Measurements from ENCODE around the gene ATP6AP1. TPM values are rescaled to one million over a fixed set of nuclear protein-coding genes. Genes with fewer than 3 reads are reported as not detected.
A peak's percentile ranks its signal among the peaks of the same experiment; 100 is the strongest.

Gene ATP6AP1
- total and polyA plus RNA-seq, 9 of the 15 experiments (the other 6 are each of a cell fraction or from before 2014, with no cell fraction given), result 8.3 to 90.5 (median 52.9) TPM

GRCh38 chrX:154478728-154479622, 50.5 kb downstream of the ATP6AP1 start, which contains the start of gene LAGE3 (continued):
- no peak for TF ChIP-seq ID3 (CRISPR knock-in tag; IDR thresholded peaks at IDR 0.05)
- 0 out of 2 replicates have a peak, but pooled peaks have one; percentile 34 for TF ChIP-seq ID3 (tag; IDR thresholded peaks at IDR 0.05)
- no peak for TF ChIP-seq FOXJ2 (tag; IDR thresholded peaks at IDR 0.05)
- TF ChIP-seq SFPQ (IDR thresholded peaks at IDR 0.05; ENCODE audit: low read depth, low read length), result no peak
- TF ChIP-seq ZNF780A (CRISPR knock-in tag; IDR thresholded peaks at IDR 0.05), result no peak
- no peak for TF ChIP-seq MAFG (tag; conservative IDR thresholded peaks at IDR 0.05)
- no peak for TF ChIP-seq ZNF507 (tag; conservative IDR thresholded peaks at IDR 0.05)
- TF ChIP-seq ELF4 (CRISPR knock-in tag; IDR thresholded peaks at IDR 0.05), result no peak
- TF ChIP-seq ZNF174 (CRISPR knock-in tag; IDR thresholded peaks at IDR 0.05), result no peak
- TF ChIP-seq ZKSCAN1 (IDR thresholded peaks at IDR 0.05; ENCODE audit: low read depth, low read length), result no peak
- no peak for TF ChIP-seq FOXJ3 (CRISPR knock-in tag; IDR thresholded peaks at IDR 0.05)
- TF ChIP-seq CHD2 (IDR thresholded peaks at IDR 0.05; ENCODE audit: low read depth, low read length), result 0 out of 2 replicates have a peak, but pooled peaks have one; percentile 13
- no peak for TF ChIP-seq DNMT1 (IDR thresholded peaks at IDR 0.05)
- TF ChIP-seq BCL6 (CRISPR knock-in tag; IDR thresholded peaks at IDR 0.05), result no peak
- TF ChIP-seq SOX6 (IDR thresholded peaks at IDR 0.05), result no peak
- TF ChIP-seq KAT2B (IDR thresholded peaks at IDR 0.05; ENCODE audit: low read depth, low read length), result no peak
- TF ChIP-seq REST (IDR thresholded peaks at IDR 0.05; ENCODE audit: borderline replicate concordance), result no peak
- peak; percentile 49; the same call in 1 of the 2 replicates for TF ChIP-seq REST (CRISPR knock-in tag; IDR thresholded peaks at IDR 0.05; ENCODE audit: low read depth)

Measured in K562 (cell line).